HCT116 (cell line): Measurements from ENCODE around the gene MYOZ2. TPM values are rescaled to one million over a fixed set of nuclear protein-coding genes. Genes with fewer than 3 reads are reported as not detected.

Experiments used
- total RNA-seq: library from RNA; stranded (reverse); gene quantifications from one replicate; pipeline ENCODE4 v1.2.1, GENCODE V29; 2021; ENCODE audit not compliant: unreplicated experiment

The MYOZ2 gene
- total RNA-seq, 1 experiment from 2014 or later = not detected

Other genes with a start within 250 kb of the MYOZ2 start
- 0.93 TPM for gene SYNPO2, start 247.0 kb upstream of the MYOZ2 start, total RNA-seq
- gene USP53, start 76.9 kb downstream of the MYOZ2 start, total RNA-seq = 22.0 TPM
- not detected for gene FABP2, start 186.3 kb downstream of the MYOZ2 start, total RNA-seq